Astrocyte of the cerebellum (primary cell): ENCODE data around the gene ZNF253.
"Not testable (repeated sequence)": the region's sequence is repeated elsewhere in the genome, so short reads cannot be mapped to it uniquely, and the experiment has no call there.

Experiments
- DNase-seq: peaks from one replicate; pipeline ENCODE4 v3.0.0-alpha.2; 2011; ENCODE audit warnings: low read depth
- H3K4me3 ChIP-seq: 2 replicates; pipeline ENCODE4 v1.5.1; 2011; ENCODE audit warnings: mild to moderate bottlenecking, low read depth, low read length, moderate library complexity
- CTCF ChIP-seq: IDR thresholded peaks from 2 replicates; pipeline ENCODE4 v1.5.1; 2012; ENCODE audit warnings: low read length, low read depth, moderate library complexity, mild to moderate bottlenecking; ENCODE audit errors: missing control alignments
- in situ Hi-C: cut with HindIII; loops from 2 replicates; pipeline ENCODE4 v1.10.0; 2017; ENCODE audit warnings: low sequenced_read_pairs

Gene ZNF253

DNA sequence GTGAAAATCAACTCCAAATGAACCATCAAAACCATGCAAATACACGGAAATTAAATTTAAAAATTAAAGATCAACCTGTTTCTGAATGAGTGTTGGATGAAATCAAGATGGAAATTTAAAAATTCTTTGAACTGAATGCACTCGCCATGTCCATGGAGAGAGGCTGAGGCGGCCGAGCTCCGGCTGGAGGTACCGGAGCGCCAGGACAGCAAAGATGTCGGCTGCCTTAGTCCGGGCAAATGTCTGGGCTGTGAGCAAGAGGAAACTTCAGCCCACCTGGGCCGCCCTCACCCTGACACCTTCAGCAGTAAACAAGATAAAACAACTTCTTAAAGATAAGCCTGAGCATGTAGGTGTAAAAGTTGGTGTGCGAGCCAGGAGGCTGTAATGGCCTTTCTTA lies 38.8 kb upstream of the ZNF253 start:
- TF ChIP-seq CTCF, result no peak
- H3K4me3 ChIP-seq, result no peak overlapping the region
- in situ Hi-C loops, result no loop called here
- no peak for DNase-seq

- no peak overlapping the region for H3K4me3 ChIP-seq
- DNase-seq, result no peak
- in situ Hi-C loops, result no loop called here
- no peak for TF ChIP-seq CTCF
Observed at GRCh38 chr19:19835560-19836038, 30.1 kb upstream of the ZNF253 start.

- in situ Hi-C loops, result no loop called here
- no peak overlapping the region for H3K4me3 ChIP-seq
- DNase-seq, result no peak
- no peak for TF ChIP-seq CTCF
Observed at GRCh38 chr19:19847781-19848180, 17.9 kb upstream of the ZNF253 start.

- TF ChIP-seq CTCF, result no peak
- in situ Hi-C loops, result no loop called here
- H3K4me3 ChIP-seq, result no peak overlapping the region
- no peak for DNase-seq
Observed at GRCh38 chr19:19849056-19849455, 16.6 kb upstream of the ZNF253 start.

DNA sequence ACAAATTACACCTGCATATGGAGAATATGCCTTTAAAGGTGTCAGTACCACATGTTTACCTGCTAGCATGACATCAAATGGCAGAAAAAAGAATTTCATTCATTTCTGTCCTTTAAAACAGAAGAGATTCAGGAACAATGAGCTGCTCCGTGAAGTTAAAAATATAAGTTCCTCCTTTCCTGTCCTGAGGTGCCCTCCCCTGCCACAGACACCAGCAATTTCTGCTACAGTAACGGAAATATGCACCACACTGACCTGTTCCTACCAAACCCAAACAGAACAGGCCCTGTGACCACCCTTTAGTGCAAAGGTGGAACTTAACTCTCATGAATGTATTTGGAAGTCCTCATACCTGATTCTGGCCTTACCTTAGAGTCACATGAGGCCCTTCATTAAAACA lies 13.9 kb upstream of the ZNF253 start:
- H3K4me3 ChIP-seq, DNase-seq, in situ Hi-C loops: not testable (repeated sequence)

DNA sequence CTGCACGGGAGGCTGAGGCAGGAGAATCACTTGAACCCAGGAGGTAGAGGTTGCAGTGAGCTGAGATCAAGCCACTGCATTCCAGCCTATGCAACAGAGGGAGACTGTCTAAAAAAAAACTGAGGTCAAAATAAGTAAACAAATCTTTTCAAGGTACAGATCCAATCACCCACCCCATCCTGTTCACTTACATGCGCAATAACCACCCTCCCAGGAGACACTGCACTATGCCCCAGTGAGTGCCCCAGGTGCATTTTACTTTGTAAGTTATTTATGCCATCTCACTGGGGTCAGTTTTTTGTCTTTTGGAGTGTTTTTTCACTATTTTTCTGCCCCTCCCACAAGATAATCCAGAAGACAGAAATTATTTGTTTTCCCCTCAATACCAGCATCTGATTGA lies 6.9 kb upstream of the ZNF253 start:
- in situ Hi-C loops, result no loop called here
- DNase-seq, result no peak
- no peak for TF ChIP-seq CTCF
- no peak overlapping the region for H3K4me3 ChIP-seq

GRCh38 chr19:19860756-19861390 lies 4.8 kb upstream of the ZNF253 start:
- DNase-seq, result no peak
- H3K4me3 ChIP-seq, result no peak overlapping the region
- no peak for TF ChIP-seq CTCF
- in situ Hi-C loops, result no loop called here
